ENCODE measurements around the gene SHH. TPM values are rescaled to one million over a fixed set of nuclear protein-coding genes. Genes with fewer than 3 reads are reported as not detected.
A peak's percentile ranks its signal among the peaks of the same experiment; 100 is the strongest.

SHH gene
- total and polyA plus RNA-seq, 3 experiments from 2014 or later = not detected

DNA sequence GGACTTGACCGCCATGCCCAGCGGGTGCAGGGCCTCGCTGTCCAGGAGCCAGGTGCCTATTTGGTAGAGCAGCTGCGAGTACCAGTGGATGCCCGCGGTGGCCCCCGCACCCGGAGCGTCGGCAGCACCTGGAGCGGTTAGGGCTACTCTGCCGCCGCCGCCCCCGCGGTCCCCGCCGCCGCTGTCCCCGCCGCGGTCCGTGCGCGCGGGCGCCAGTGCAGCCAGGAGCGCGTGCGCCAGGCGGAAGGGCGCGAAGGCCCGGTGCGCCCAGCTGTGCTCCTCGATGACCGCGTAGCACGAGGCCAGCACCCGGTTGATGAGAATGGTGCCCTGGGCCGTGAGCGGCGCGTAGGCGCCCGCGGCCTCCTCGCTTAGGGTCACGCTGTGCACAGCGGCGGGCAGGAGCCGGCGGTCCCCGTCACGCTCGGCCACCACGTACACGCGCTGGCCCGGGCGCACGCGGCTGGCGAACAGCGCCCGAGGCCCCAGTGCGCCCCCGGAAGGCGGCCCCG lies 9.3 kb downstream of the SHH start:
- no peak overlapping the region for H3K27ac ChIP-seq (ENCODE audit: low read depth, low read length)
- H3K27ac Mint-ChIP-seq = no peak overlapping the region
- H3K9me3 ChIP-seq (ENCODE audit: low read length) = no peaks in the 10 kb centered on the region
- H3K27me3 Mint-ChIP-seq = peaks cover 38 to 73% of the 10 kb centered on the region in 2 donors
- CTCF ChIA-PET = no interaction called here
- no peaks in the 10 kb centered on the region for H3K4me1 ChIP-seq (ENCODE audit: insufficient read depth, low read length)
- no peak for DNase-seq
- H3K36me3 Mint-ChIP-seq = no peaks in the 10 kb centered on the region
- no peak overlapping the region for H3K4me3 ChIP-seq (ENCODE audit: low read length)
- POLR2A ChIA-PET = no interaction called here
- H3K9me3 Mint-ChIP-seq = peaks cover 0 to 2% (median 0%) of the 10 kb centered on the region in 5 donors
- no peak overlapping the region for H3K4me3 Mint-ChIP-seq
- H3K4me1 Mint-ChIP-seq = peaks cover 7 to 33% (median 15%) of the 10 kb centered on the region in 3 donors
- H3K27me3 ChIP-seq (ENCODE audit: insufficient read depth, low read length, poor library complexity, severe bottlenecking) = peaks cover 4% of the 10 kb centered on the region
- H3K36me3 ChIP-seq (ENCODE audit: insufficient read depth, low read length) = no peaks in the 10 kb centered on the region

GRCh38 chr7:155802291-155802690 lies 10.0 kb downstream of the SHH start:
- H3K4me3 Mint-ChIP-seq = peak overlapping the region in 3 of 7 donors; percentile 2 to 75 (median 5)
- Histone ChIP-seq H3K27me3 (ENCODE audit: insufficient read depth, low read length, poor library complexity, severe bottlenecking) (peaks cover 4% of the 10 kb centered on the region), H3K27ac (ENCODE audit: low read depth, low read length) (no peak overlapping the region), H3K4me1 (ENCODE audit: insufficient read depth, low read length) (no peaks in the 10 kb centered on the region), H3K4me3 (ENCODE audit: low read length) (no peak overlapping the region), H3K36me3 (ENCODE audit: insufficient read depth, low read length) (no peaks in the 10 kb centered on the region), H3K9me3 (ENCODE audit: low read length) (no peaks in the 10 kb centered on the region)
- DNase-seq = no peak
- H3K36me3 Mint-ChIP-seq = no peaks in the 10 kb centered on the region
- ChIA-PET POLR2A (no interaction called here), CTCF (no interaction called here)
- peaks cover 7 to 28% (median 11%) of the 10 kb centered on the region in 3 donors for H3K4me1 Mint-ChIP-seq
- peaks cover 32 to 67% of the 10 kb centered on the region in 2 donors for H3K27me3 Mint-ChIP-seq
- peaks cover 0 to 2% (median 0%) of the 10 kb centered on the region in 5 donors for H3K9me3 Mint-ChIP-seq
- H3K27ac Mint-ChIP-seq = no peak overlapping the region

GRCh38 chr7:155800741-155801267 lies 11.5 kb downstream of the SHH start:
- Mint-ChIP-seq H3K9me3 (no peaks in the 10 kb centered on the region), H3K4me3 (no peak overlapping the region), H3K27ac (no peak overlapping the region), H3K36me3 (no peaks in the 10 kb centered on the region), H3K4me1 (peaks cover 7 to 21% (median 9%) of the 10 kb centered on the region in 3 donors), H3K27me3 (peaks cover 32 to 58% of the 10 kb centered on the region in 2 donors)
- Histone ChIP-seq H3K4me3 (ENCODE audit: low read length) (no peak overlapping the region), H3K9me3 (ENCODE audit: low read length) (no peaks in the 10 kb centered on the region), H3K27me3 (ENCODE audit: insufficient read depth, low read length, poor library complexity, severe bottlenecking) (peaks cover 11% of the 10 kb centered on the region), H3K36me3 (ENCODE audit: insufficient read depth, low read length) (no peaks in the 10 kb centered on the region), H3K4me1 (ENCODE audit: insufficient read depth, low read length) (no peaks in the 10 kb centered on the region), H3K27ac (ENCODE audit: low read depth, low read length) (no peak overlapping the region)
- ChIA-PET POLR2A (no interaction called here), CTCF (no interaction called here)
- no peak for DNase-seq

- CTCF ChIA-PET = no interaction called here
- Mint-ChIP-seq H3K4me1 (peaks cover 6 to 20% (median 9%) of the 10 kb centered on the region in 3 donors), H3K27me3 (peaks cover 31 to 57% of the 10 kb centered on the region in 2 donors), H3K27ac (no peak overlapping the region), H3K4me3 (no peak overlapping the region), H3K36me3 (no peaks in the 10 kb centered on the region), H3K9me3 (no peaks in the 10 kb centered on the region)
- H3K36me3 ChIP-seq (ENCODE audit: insufficient read depth, low read length) = no peaks in the 10 kb centered on the region
- no peak overlapping the region for H3K4me3 ChIP-seq (ENCODE audit: low read length)
- no peak overlapping the region for H3K27ac ChIP-seq (ENCODE audit: low read depth, low read length)
- DNase-seq = no peak
- peaks cover 11% of the 10 kb centered on the region for H3K27me3 ChIP-seq (ENCODE audit: insufficient read depth, low read length, poor library complexity, severe bottlenecking)
- H3K4me1 ChIP-seq (ENCODE audit: insufficient read depth, low read length) = no peaks in the 10 kb centered on the region
- POLR2A ChIA-PET = no interaction called here
- H3K9me3 ChIP-seq (ENCODE audit: low read length) = no peaks in the 10 kb centered on the region
Measured at GRCh38 chr7:155800301-155800700, 12.0 kb downstream of the SHH start.

DNA sequence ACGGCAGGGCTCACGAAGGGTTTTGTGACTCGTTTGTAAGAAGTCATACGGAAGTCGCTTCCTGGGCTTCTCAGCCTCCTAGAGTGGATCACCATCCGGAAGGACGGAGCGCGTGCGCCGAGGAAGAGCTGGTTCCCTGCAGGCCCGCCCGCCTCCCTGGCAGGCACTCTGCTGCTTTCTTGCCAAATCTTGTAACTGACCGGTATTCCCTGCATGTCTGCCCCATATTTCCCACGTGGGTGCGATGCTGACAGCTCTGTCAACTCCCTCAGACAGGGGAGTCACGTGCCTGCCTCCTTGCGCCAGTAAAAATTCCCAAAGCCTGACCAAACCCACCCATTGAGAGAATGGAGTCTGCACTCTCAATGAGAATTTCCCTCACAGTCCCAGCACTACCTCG lies 12.7 kb downstream of the SHH start:
- H3K36me3 Mint-ChIP-seq = no peaks in the 10 kb centered on the region
- ChIA-PET CTCF (interaction anchor here (0.6 kb wide), 1 partner anchor 29 kb away, joined by 3 read pairs; no protein-coding TSS in a partner anchor), POLR2A (no interaction called here)
- H3K4me3 Mint-ChIP-seq = no peak overlapping the region
- no peaks in the 10 kb centered on the region for H3K9me3 Mint-ChIP-seq
- H3K36me3 ChIP-seq (ENCODE audit: insufficient read depth, low read length) = no peaks in the 10 kb centered on the region
- no peaks in the 10 kb centered on the region for H3K4me1 ChIP-seq (ENCODE audit: insufficient read depth, low read length)
- no peaks in the 10 kb centered on the region for H3K9me3 ChIP-seq (ENCODE audit: low read length)
- no peak overlapping the region for H3K27ac Mint-ChIP-seq
- peaks cover 29 to 54% of the 10 kb centered on the region in 2 donors for H3K27me3 Mint-ChIP-seq
- H3K4me3 ChIP-seq (ENCODE audit: low read length) = no peak overlapping the region
- H3K27me3 ChIP-seq (ENCODE audit: insufficient read depth, low read length, poor library complexity, severe bottlenecking) = peaks cover 11% of the 10 kb centered on the region
- no peak for DNase-seq
- peaks cover 3 to 17% (median 7%) of the 10 kb centered on the region in 3 donors for H3K4me1 Mint-ChIP-seq
- no peak overlapping the region for H3K27ac ChIP-seq (ENCODE audit: low read depth, low read length)

DNA sequence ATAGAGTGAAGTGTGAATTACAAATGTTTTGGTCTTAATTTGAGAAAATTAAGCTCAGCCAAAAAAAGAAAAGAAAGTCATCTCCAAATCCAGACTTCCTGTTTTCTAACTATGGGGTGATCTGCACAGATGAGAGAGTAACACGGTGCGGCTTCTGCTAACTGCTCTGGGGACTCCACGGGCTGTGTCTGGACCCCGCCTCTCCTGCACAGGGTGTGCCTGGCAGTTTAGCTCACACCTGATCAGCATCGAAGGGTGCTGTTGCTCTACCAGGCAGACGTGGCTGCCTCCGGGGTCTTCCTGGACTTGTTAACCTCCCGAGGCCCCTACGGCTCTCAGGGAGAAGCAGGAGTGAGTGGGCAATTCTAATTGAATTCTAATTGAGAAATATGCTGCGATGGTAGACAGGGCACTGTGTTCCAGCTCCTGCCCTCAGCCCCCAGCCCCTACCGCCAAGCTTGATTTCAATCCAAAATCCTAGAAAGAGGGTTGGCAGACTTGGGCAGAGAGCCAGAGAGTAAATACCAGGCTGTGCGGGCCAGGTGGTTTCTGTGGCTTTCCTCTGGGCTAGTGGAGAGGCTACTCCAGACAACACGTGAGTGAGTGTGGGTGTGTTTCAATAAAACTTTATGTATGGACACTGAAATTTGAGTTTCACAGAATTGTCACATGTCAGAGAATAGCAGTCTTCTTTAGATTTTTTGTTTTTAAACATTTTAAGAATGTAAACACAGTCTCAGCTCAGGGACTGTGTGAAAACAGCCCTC lies 13.4 kb downstream of the SHH start:
- no peaks in the 10 kb centered on the region for H3K9me3 Mint-ChIP-seq
- Histone ChIP-seq H3K4me3 (ENCODE audit: low read length) (no peak overlapping the region), H3K4me1 (ENCODE audit: insufficient read depth, low read length) (no peaks in the 10 kb centered on the region), H3K36me3 (ENCODE audit: insufficient read depth, low read length) (no peaks in the 10 kb centered on the region), H3K27me3 (ENCODE audit: insufficient read depth, low read length, poor library complexity, severe bottlenecking) (peaks cover 11% of the 10 kb centered on the region), H3K9me3 (ENCODE audit: low read length) (no peaks in the 10 kb centered on the region), H3K27ac (ENCODE audit: low read depth, low read length) (no peak overlapping the region)
- POLR2A ChIA-PET = no interaction called here
- H3K27me3 Mint-ChIP-seq = peaks cover 27 to 49% of the 10 kb centered on the region in 2 donors
- no peaks in the 10 kb centered on the region for H3K36me3 Mint-ChIP-seq
- peak overlapping the region in 1 of 8 donors; percentile 88 for H3K27ac Mint-ChIP-seq
- no peak for DNase-seq
- peaks cover 3 to 13% (median 7%) of the 10 kb centered on the region in 3 donors for H3K4me1 Mint-ChIP-seq
- peak overlapping the region in 3 of 7 donors; percentile 9 to 72 (median 46) for H3K4me3 Mint-ChIP-seq
- CTCF ChIA-PET = interaction anchor here (0.6 kb wide), 1 partner anchor 28 kb away, joined by 3 read pairs; no protein-coding TSS in a partner anchor

DNA sequence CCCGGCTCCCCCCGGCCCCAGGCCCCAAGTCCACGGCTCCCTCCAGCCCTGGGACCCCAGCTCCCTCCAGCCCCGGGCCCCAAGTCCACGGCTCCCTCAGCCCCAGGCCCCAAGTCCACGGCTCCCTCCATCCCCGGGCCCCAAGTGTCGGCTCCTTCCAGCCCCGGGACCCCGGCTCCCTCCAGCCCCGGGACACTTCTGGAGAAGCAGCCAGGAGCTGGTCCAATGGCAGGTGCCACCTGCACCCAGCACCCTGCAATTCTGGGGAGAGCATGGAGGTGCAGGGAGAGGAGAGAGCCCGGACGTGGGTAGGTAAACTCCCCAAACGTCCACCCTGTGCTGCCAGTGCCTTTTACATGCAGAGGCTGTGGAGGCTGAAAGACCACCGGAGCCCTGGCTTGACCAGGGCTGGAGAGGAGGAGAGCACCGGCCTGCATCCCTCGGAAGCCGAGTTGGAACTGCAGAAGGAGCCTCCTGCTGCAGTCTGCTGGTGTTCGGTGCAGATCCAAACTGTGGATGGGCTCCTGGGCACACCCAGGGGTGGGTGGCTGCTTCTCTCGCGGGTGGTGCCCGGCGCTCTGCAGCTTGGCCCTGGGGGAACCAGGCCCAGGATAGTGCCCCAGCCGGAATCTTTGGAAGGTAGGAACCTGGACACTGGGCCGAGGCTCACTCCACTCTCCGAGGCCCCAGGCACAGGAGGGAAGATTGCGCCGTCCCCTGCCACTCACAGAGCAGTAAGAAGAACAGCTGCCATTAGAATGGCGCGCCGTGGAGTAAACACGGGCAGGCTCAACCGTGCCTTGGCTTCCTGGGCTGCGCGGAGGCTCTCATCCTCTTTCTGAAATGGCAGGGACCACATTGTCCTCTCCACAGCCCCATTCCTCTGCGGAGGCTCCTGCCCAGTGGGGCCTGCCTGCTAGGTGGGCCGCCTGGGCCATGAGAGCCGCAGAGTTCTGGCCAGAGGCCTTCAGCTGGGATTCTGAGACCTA lies 14.7 kb downstream of the SHH start:
- Histone ChIP-seq H3K27me3 (ENCODE audit: insufficient read depth, low read length, poor library complexity, severe bottlenecking) (peaks cover 11% of the 10 kb centered on the region), H3K4me3 (ENCODE audit: low read length) (no peak overlapping the region), H3K4me1 (ENCODE audit: insufficient read depth, low read length) (no peaks in the 10 kb centered on the region), H3K27ac (ENCODE audit: low read depth, low read length) (no peak overlapping the region), H3K9me3 (ENCODE audit: low read length) (no peaks in the 10 kb centered on the region), H3K36me3 (ENCODE audit: insufficient read depth, low read length) (no peaks in the 10 kb centered on the region)
- H3K4me1 Mint-ChIP-seq = peaks cover 0 to 7% (median 5%) of the 10 kb centered on the region in 3 donors
- H3K27ac Mint-ChIP-seq = no peak overlapping the region
- no peaks in the 10 kb centered on the region for H3K36me3 Mint-ChIP-seq
- no peaks in the 10 kb centered on the region for H3K9me3 Mint-ChIP-seq
- CTCF ChIA-PET = no interaction called here
- POLR2A ChIA-PET = no interaction called here
- no peak for DNase-seq
- no peak overlapping the region for H3K4me3 Mint-ChIP-seq
- H3K27me3 Mint-ChIP-seq = peaks cover 20 to 44% of the 10 kb centered on the region in 2 donors
